MM.1S (cell line): Measurements from ENCODE around the gene CNP.

Source experiments
- DNase-seq: peaks from one replicate; pipeline ENCODE4 v3.0.0-alpha.2; 2015
- H2AFZ ChIP-seq: fragments of 300-600 bp; sonication (generic); 2 replicates; pipeline ENCODE4 v1.6.0; 2016; ENCODE audit warnings: antibody characterized with exemption, low read length
- H3F3A ChIP-seq: fragments of 300-600 bp; sonication (generic); 2 replicates; pipeline ENCODE4 v1.6.1; 2016; ENCODE audit warnings: mild to moderate bottlenecking, antibody characterized with exemption, low read length, moderate library complexity, mixed read lengths; ENCODE audit not compliant: insufficient read depth
- H3K27ac ChIP-seq: fragments of 300-600 bp; sonication (generic); 2 replicates; pipeline ENCODE4 v1.5.1; 2016; ENCODE audit warnings: mild to moderate bottlenecking, low read length
- H3K27me3 ChIP-seq: fragments of 300-600 bp; sonication (generic); replicated peaks from 2 replicates; pipeline ENCODE4 v1.6.0; 2016; ENCODE audit warnings: low read length; ENCODE audit not compliant: insufficient read depth
- H3K36me3 ChIP-seq: fragments of 300-600 bp; sonication (generic); replicated peaks from 2 replicates; pipeline ENCODE4 v1.6.1; 2016; ENCODE audit warnings: mild to moderate bottlenecking, low read length, mixed read lengths; ENCODE audit not compliant: insufficient read depth
- H3K4me1 ChIP-seq: fragments of 300-600 bp; sonication (generic); 2 replicates; pipeline ENCODE4 v1.6.1; 2016; ENCODE audit warnings: low read length, mixed read lengths
- H3K4me2 ChIP-seq: fragments of 300-600 bp; sonication (generic); 2 replicates; pipeline ENCODE4 v1.6.0; 2016; ENCODE audit warnings: low read depth, low read length
- H3K4me3 ChIP-seq: fragments of 300-600 bp; sonication (generic); 2 replicates; pipeline ENCODE4 v1.5.1; 2016; ENCODE audit warnings: low read length, mixed read lengths
- H3K79me2 ChIP-seq: fragments of 300-600 bp; sonication (generic); 2 replicates; pipeline ENCODE4 v1.6.1; 2016; ENCODE audit warnings: mixed run types, low read length, mixed read lengths
- H3K9ac ChIP-seq: fragments of 300-600 bp; sonication (generic); 2 replicates; pipeline ENCODE4 v1.6.1; 2016; ENCODE audit warnings: low read length, mixed read lengths
- H3K9me2 ChIP-seq: fragments of 300-600 bp; sonication (generic); replicated peaks from 2 replicates; pipeline ENCODE4 v1.6.1; 2016; ENCODE audit warnings: mild to moderate bottlenecking, low read length, mixed read lengths; ENCODE audit not compliant: insufficient read depth
- H3K9me3 ChIP-seq: fragments of 300-600 bp; sonication (generic); replicated peaks from 2 replicates; pipeline ENCODE4 v1.6.1; 2016; ENCODE audit warnings: mild to moderate bottlenecking, low read length, mixed read lengths; ENCODE audit not compliant: insufficient read depth
- H4K20me1 ChIP-seq: fragments of 300-600 bp; sonication (generic); 2 replicates; pipeline ENCODE4 v1.6.1; 2016; ENCODE audit warnings: mild to moderate bottlenecking, low read length, moderate library complexity, mixed read lengths; ENCODE audit not compliant: insufficient read depth
- EZH2 ChIP-seq: fragments of 300-600 bp; sonication (generic); optimal IDR thresholded peaks from 2 replicates; pipeline ENCODE3; 2017; ENCODE audit warnings: low read depth, mild to moderate bottlenecking, antibody characterized with exemption, low read length, mixed read lengths
- EZH2phosphoT487 ChIP-seq: fragments of 300-600 bp; sonication (generic); IDR thresholded peaks from 2 replicates; pipeline ENCODE4 v1.6.1; 2018; ENCODE audit warnings: antibody characterized with exemption, low read length
- TF ChIP-seq, protein P1 (sequence below): fragments of 300-600 bp; sonication (generic); IDR thresholded peaks from 2 replicates; pipeline ENCODE4 v1.5.1; 2016; ENCODE audit warnings: antibody characterized with exemption, low read length, mixed read lengths

CNP gene

GRCh38 chr17:42023524-42024349 is 57.1 kb downstream of the CNP start:
- H3F3A ChIP-seq = peaks cover 15% of the 10 kb centered on the region
- H3K9me3 ChIP-seq = no peaks in the 10 kb centered on the region
- no peaks in the 10 kb centered on the region for H3K36me3 ChIP-seq
- H3K4me3 ChIP-seq = no peak overlapping the region
- DNase-seq = no peak
- peak overlapping the region; percentile 60; the same call in 1 of the 2 replicates for H3K27ac ChIP-seq
- no peaks in the 10 kb centered on the region for H3K9me2 ChIP-seq
- H2AFZ ChIP-seq = no peak overlapping the region
- TF ChIP-seq, protein P1, sequence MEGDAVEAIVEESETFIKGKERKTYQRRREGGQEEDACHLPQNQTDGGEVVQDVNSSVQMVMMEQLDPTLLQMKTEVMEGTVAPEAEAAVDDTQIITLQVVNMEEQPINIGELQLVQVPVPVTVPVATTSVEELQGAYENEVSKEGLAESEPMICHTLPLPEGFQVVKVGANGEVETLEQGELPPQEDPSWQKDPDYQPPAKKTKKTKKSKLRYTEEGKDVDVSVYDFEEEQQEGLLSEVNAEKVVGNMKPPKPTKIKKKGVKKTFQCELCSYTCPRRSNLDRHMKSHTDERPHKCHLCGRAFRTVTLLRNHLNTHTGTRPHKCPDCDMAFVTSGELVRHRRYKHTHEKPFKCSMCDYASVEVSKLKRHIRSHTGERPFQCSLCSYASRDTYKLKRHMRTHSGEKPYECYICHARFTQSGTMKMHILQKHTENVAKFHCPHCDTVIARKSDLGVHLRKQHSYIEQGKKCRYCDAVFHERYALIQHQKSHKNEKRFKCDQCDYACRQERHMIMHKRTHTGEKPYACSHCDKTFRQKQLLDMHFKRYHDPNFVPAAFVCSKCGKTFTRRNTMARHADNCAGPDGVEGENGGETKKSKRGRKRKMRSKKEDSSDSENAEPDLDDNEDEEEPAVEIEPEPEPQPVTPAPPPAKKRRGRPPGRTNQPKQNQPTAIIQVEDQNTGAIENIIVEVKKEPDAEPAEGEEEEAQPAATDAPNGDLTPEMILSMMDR = no peak
- TF ChIP-seq EZH2 (no peak), EZH2phosphoT487 (no peak)
- H3K9ac ChIP-seq = no peak overlapping the region
- H3K4me2 ChIP-seq = no peak overlapping the region
- no peaks in the 10 kb centered on the region for H4K20me1 ChIP-seq
- no peaks in the 10 kb centered on the region for H3K27me3 ChIP-seq
- H3K4me1 ChIP-seq = peaks cover 33% of the 10 kb centered on the region
- H3K79me2 ChIP-seq = peaks cover 23% of the 10 kb centered on the region

DNA sequence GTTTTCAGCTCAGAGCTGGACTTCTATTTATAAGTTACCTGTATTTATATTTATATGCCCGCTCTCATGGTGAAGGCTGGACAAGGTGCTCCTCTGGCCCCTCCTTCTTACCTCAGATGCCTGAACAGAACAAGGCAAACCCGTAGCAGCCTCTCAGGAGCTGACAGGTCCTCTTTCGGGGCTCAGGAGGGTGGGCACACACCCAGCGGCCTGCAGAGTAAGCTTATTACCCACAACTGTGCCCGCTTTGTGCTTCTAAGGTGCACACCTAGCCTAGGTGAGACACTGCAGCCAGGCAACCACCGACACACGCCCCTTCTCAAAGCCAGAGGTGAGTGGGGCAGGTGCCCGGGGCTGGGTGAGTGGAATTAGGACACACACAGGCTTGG is 58.6 kb downstream of the CNP start:
- Histone ChIP-seq H3K4me3 (no peak overlapping the region), H3K9me3 (no peaks in the 10 kb centered on the region), H3K27ac (peak overlapping the region; percentile 60; the same call in 1 of the 2 replicates), H3K4me2 (peak overlapping the region; percentile 65), H3K4me1 (peaks cover 29% of the 10 kb centered on the region), H2AFZ (no peak overlapping the region), H3K9me2 (no peaks in the 10 kb centered on the region), H3K36me3 (no peaks in the 10 kb centered on the region), H3F3A (peaks cover 15% of the 10 kb centered on the region), H4K20me1 (no peaks in the 10 kb centered on the region), H3K27me3 (no peaks in the 10 kb centered on the region), H3K79me2 (peaks cover 20% of the 10 kb centered on the region), H3K9ac (peak overlapping the region; percentile 29; the same call in 1 of the 2 replicates)
- no peak for DNase-seq
- TF ChIP-seq EZH2 (no peak), EZH2phosphoT487 (no peak)
- TF ChIP-seq, protein P1 = no peak

- no peak overlapping the region for H3K9ac ChIP-seq
Observed at GRCh38 chr17:42025936-42026335, 59.3 kb downstream of the CNP start.

More at GRCh38 chr17:42025936-42026335, 59.3 kb downstream of the CNP start:
- H3K36me3 ChIP-seq = no peaks in the 10 kb centered on the region
- no peaks in the 10 kb centered on the region for H3K27me3 ChIP-seq
- no peak overlapping the region for H2AFZ ChIP-seq
- H4K20me1 ChIP-seq = no peaks in the 10 kb centered on the region
- peaks cover 27% of the 10 kb centered on the region for H3K4me1 ChIP-seq
- no peak overlapping the region; the same call in 1 of the 2 replicates for H3K27ac ChIP-seq
- H3F3A ChIP-seq = peaks cover 15% of the 10 kb centered on the region
- TF ChIP-seq, protein P1 = no peak
- TF ChIP-seq EZH2 = no peak
- TF ChIP-seq EZH2phosphoT487 = no peak
- no peaks in the 10 kb centered on the region for H3K9me2 ChIP-seq
- H3K79me2 ChIP-seq = peaks cover 12% of the 10 kb centered on the region
- no peak overlapping the region for H3K4me3 ChIP-seq
- no peak overlapping the region for H3K4me2 ChIP-seq
- H3K9me3 ChIP-seq = no peaks in the 10 kb centered on the region
- DNase-seq = no peak
